Body of pancreas (tissue), 4 donors: ENCODE results near the gene ITM2C.

Experiments
- CTCF ChIP-seq, 7 experiments: fragments of 450-650 bp in 4 of 7; fragments of 200-600 bp in 3 of 7; sonication (generic) in 3 of 7; IDR thresholded peaks; one replicate each; pipeline ENCODE4 v1.5.1; 2016 to 2019; ENCODE audit warnings: antibody characterized with exemption in 7 of 7
- POLR2A ChIP-seq, 3 donors: fragments of 450-650 bp; IDR thresholded peaks; one replicate each; pipeline ENCODE4 v1.6.1; 2016; ENCODE audit warnings: antibody characterized with exemption in 3 of 3, mild to moderate bottlenecking in 2 of 3

- TF ChIP-seq POLR2A (IDR thresholded peaks at IDR 0.05) (no peak), CTCF (IDR thresholded peaks at IDR 0.05) (no peak)
Observed at GRCh38 chr2:230910546-230911177, 45.9 kb downstream of the ITM2C start.
